Measurements from ENCODE around the gene EXOC2. TPM values are rescaled to one million over a fixed set of nuclear protein-coding genes. Genes with fewer than 3 reads are reported as not detected.

EXOC2 gene
- total and polyA plus RNA-seq, 2 donors (not counting 3 experiments of a cell fraction or from before 2014, with no cell fraction given) = 18.2 to 30.8 TPM

GRCh38 chr6:636488-636887, 56.5 kb downstream of the EXOC2 start:
- Histone ChIP-seq H3K36me3 (ENCODE audit: control insufficient read depth in 2 of 2, extremely low read depth in 1 of 2, insufficient read depth in 2 of 2, low read length in 2 of 2) (peaks cover 0 to 2% of the 10 kb centered on the region in 2 experiments), H3K4me2 (ENCODE audit: insufficient read depth, low read length) (no peak overlapping the region), H3K27me3 (ENCODE audit: control insufficient read depth in 2 of 2, insufficient read depth in 2 of 2, low read length in 2 of 2) (no peaks in the 10 kb centered on the region), H3K9me3 (replicated peaks; ENCODE audit: control insufficient read depth, insufficient read depth, low read length) (no peaks in the 10 kb centered on the region), H3K79me2 (ENCODE audit: control insufficient read depth, insufficient read depth, low read length) (peaks cover 9% of the 10 kb centered on the region), H4K20me1 (replicated peaks; ENCODE audit: control insufficient read depth, extremely low read depth, insufficient read depth, low read length) (no peaks in the 10 kb centered on the region), H3K4me1 (ENCODE audit: control insufficient read depth, extremely low read depth, insufficient read depth, low read length) (no peaks in the 10 kb centered on the region), H3K9me1 (replicated peaks; ENCODE audit: control insufficient read depth, extremely low read depth, insufficient read depth, low read length) (no peaks in the 10 kb centered on the region), H2AFZ (ENCODE audit: low read depth, low read length) (no peak overlapping the region), H3K4me3 (replicated peaks in 1 of 3; ENCODE audit: insufficient read depth in 1 of 3, low read depth in 1 of 3, low read length in 3 of 3) (no peak overlapping the region), H3K9ac (replicated peaks; ENCODE audit: extremely low read depth, insufficient read depth, low read length) (no peak overlapping the region), H3K27ac (ENCODE audit: insufficient read depth, low read depth, low read length) (no peak overlapping the region)
- POLR2A ChIA-PET = no interaction called here
- dilution Hi-C loops (cut with MboI; ENCODE audit: extremely low pct_ligation_motif_present, low sequenced_read_pairs) (no loop called here), intact Hi-C loops (cut with micrococcal nuclease) (no loop called here)
- BruUV-seq (replicated peaks) = no TSS peak
- CTCF ChIA-PET = interaction anchor here (2.2 kb wide), 1 partner anchor 86 kb away, joined by 9 read pairs; no protein-coding TSS in a partner anchor
- no peak for FAIRE-seq
- no peak for DNase-seq (ENCODE audit: low read depth, low spot score)
- TF ChIP-seq JUN (IDR thresholded peaks at IDR 0.05; ENCODE audit: borderline replicate concordance, insufficient read depth, insufficient read length, low read depth) = no peak
- no peak for TF ChIP-seq MYC (IDR thresholded peaks at IDR 0.05; ENCODE audit: low read depth, low read length)
- TF ChIP-seq EZH2 (IDR thresholded peaks at IDR 0.05; ENCODE audit: borderline replicate concordance, low read depth, low read length, severe bottlenecking) = no peak
- no peak for TF ChIP-seq FOS (IDR thresholded peaks at IDR 0.05; ENCODE audit: borderline replicate concordance, insufficient read depth, low read length)
- no peak for TF ChIP-seq POLR2AphosphoS5 (IDR thresholded peaks at IDR 0.05; ENCODE audit: insufficient read depth, low read depth, low read length)
- no peak for TF ChIP-seq POLR2A (IDR thresholded peaks at IDR 0.05; ENCODE audit: low read depth, low read length)
- TF ChIP-seq MAX (IDR thresholded peaks at IDR 0.05; ENCODE audit: insufficient read depth, insufficient read length) = no peak
- no peak for TF ChIP-seq CTCF (IDR thresholded peaks at IDR 0.05; ENCODE audit: extremely low read depth in 1 of 2, insufficient read depth in 1 of 2, low read depth in 1 of 2, low read length in 2 of 2)
- TF ChIP-seq GATA2 (IDR thresholded peaks at IDR 0.05; ENCODE audit: insufficient read depth, insufficient read length, low read depth, low read length) = no peak
